ENCODE results near the gene SLC25A43.

DNA sequence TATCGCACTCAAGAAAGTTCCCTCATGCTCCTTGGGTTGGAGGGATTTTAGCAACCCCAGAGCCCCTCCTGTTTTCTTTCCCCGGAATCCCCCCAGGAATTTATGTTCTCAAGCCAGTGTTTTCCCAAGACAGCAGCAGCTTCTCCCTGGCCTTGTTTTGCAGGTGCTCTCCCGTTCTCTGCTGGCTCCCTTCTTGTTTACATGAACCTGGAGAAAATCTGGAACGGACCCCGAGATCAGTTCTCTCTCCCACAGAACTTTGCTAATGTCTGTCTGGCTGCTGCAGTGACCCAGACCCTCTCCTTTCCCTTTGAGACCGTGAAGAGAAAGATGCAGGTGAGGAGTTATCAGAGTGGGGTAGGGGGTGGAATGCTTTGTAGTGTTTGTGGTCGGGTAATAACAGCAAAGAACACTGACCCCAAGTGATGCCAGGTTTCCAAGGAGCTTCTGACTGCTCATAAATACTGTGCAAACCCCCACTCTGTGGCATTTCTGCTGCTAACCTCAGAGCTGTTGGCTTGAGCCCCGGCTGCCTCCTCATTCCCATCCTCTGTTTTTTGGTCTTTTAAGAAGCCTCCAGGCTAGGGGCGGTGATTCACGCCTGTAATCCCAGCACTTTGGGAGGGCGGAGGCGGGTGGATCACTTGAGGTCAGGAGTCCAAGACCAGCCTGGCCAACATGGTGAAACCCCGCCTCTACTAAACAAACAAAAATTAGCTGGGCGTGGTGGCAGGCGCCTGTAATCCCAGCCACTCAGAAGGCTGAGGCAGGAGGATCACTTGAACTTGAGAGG lies 11.1 kb downstream of the SLC25A43 start:
- TF ChIP-seq MXI1 (IDR thresholded peaks at IDR 0.05; ENCODE audit: low read depth, low read length) = no peak
- no peak for TF ChIP-seq SIN3A (IDR thresholded peaks at IDR 0.05; ENCODE audit: borderline replicate concordance, low read depth, low read length)
- TF ChIP-seq TCF12 (IDR thresholded peaks at IDR 0.05) = no peak
- TF ChIP-seq FOXM1 (IDR thresholded peaks at IDR 0.05; ENCODE audit: low read depth) = no peak
- TF ChIP-seq TAF1 (IDR thresholded peaks at IDR 0.05; ENCODE audit: borderline replicate concordance, low read depth, low read length) = no peak
- TF ChIP-seq NRF1 (IDR thresholded peaks at IDR 0.05; ENCODE audit: low read depth, low read length) = no peak
